GM21390 (cell line): ENCODE measurements around the gene UGT1A6.
"Not testable (repeated sequence)": the region's sequence is repeated elsewhere in the genome, so short reads cannot be mapped to it uniquely, and the experiment has no call there.

ENCODE experiments used
- ATAC-seq: cut with Tn5 transposase; IDR thresholded peaks from one replicate; pipeline ENCODE4 v1.9.1; 2021; ENCODE audit not compliant: unreplicated experiment

Gene UGT1A6

DNA sequence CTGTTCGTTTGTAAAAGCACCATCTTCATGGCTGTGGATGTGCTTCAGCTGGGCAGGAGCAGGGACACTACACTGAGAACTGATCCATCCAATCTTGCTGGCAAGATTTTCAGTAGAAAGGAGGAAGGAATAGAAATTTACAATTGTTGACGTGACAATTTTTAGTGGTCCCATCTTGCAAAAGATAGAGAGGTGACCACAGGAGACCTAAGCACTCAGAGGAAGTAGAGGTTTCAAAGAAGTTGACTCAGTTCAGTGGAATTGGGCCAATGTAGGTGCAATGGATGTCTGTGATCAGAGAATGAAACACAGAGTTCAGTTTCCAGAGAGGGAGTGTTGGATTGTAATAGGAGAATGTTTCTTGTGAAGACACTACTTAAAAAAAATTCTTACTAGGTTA, 21.4 kb downstream of the UGT1A6 start:
- no peak for ATAC-seq

DNA sequence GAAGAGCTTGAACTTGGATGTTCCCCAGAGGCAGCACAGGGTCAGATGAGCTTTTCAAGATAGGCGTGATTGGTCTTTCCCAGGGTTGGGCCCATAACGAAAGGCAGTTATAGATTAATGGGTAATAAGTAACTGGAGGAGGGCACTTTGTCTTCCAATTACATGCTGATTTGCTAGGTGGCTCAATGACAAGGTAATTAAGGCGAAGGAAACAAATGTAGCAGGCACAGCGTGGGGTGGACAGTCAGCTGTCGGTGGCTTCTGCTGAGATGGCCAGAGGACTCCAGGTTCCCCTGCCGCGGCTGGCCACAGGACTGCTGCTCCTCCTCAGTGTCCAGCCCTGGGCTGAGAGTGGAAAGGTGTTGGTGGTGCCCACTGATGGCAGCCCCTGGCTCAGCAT, 25.9 kb downstream of the UGT1A6 start, which contains the start of gene UGT1A4:
Gene UGT1A4 (plus strand): TSS at position 185 of the 400 bp plus-strand sequence. CDS start 85 bp downstream, at position 270.
- ATAC-seq = no peak

DNA sequence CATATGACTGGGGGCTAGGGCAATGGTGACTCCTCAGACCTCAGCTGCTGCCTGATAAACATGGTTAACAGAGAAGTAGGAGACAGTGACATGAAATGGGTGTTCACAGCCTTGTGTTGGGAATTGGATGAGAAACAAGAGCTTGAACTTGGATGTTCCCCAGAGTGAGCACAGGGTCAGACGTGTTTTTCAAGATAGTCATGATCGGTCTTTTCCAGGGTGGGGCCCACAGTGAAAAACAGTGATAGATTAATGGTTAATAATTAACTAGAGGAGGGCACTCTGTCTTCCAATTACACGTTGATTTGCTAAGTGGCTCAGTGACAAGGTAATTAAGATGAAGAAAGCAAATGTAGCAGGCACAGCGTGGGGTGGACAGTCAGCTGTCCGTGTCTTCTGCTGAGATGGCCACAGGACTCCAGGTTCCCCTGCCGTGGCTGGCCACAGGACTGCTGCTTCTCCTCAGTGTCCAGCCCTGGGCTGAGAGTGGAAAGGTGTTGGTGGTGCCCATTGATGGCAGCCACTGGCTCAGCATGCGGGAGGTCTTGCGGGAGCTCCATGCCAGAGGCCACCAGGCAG, 36.1 kb downstream of the UGT1A6 start, which contains the start of gene UGT1A3:
Gene UGT1A3 (plus strand): TSS at position 320 of the 579 bp plus-strand sequence. CDS start 85 bp downstream, at position 405.
- no peak for ATAC-seq

DNA sequence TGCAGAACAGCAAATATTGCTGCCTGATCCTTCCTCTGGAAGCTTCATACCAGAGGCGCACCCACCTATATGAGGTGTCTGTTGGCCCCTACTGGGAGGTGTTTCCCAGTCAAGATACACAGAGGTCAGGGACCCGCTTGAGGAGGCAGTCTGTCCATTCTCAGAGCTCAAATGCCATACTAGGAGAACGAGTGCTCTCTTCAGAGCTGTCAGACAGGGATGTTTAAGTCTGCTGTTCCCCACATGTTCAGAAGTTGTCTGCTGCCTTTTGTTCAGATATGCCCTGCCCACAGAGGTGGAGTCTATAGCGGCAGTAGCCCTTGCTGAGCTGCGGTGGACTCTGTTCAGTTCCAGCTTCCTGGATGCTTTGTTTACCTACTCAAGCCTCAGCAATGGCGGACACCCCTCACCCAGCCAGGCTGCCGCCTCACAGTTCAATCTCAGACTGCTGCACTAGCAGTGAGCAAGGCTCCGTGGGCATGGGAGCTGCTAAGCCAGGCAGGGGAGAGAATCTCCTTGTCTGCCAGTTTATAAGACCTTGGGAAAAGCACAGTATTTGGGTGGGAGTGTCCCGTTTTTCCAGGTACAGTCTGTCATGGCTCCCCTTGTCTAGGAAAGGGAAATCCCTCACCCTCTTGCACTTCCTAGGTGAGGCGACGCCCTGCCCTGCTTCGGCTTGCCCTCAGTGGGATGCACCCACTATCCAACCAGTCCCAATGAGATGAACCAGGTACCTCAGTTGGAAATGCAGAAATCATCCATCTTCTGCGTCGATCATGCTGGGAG, 44.4 kb downstream of the UGT1A6 start:
- ATAC-seq = not testable (repeated sequence)

DNA sequence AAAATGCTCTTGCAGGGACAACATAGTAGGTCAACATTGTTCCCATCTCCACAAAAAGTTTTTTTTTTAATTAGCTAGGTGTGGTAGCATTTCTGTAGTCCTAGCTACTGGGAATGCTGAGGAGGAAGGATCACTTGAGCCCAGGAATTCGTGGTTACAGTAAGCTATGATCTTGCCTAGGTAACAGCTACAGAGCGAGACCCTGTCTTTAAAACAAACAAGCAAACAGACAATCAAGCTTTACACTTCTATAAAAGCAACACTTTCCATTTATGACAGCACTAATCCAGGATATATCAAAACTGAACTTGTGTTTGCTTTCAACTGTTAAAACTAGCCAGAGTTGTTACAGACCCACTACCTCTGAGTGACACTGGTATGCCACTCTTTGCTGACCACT, 48.2 kb downstream of the UGT1A6 start:
- ATAC-seq = no peak

DNA sequence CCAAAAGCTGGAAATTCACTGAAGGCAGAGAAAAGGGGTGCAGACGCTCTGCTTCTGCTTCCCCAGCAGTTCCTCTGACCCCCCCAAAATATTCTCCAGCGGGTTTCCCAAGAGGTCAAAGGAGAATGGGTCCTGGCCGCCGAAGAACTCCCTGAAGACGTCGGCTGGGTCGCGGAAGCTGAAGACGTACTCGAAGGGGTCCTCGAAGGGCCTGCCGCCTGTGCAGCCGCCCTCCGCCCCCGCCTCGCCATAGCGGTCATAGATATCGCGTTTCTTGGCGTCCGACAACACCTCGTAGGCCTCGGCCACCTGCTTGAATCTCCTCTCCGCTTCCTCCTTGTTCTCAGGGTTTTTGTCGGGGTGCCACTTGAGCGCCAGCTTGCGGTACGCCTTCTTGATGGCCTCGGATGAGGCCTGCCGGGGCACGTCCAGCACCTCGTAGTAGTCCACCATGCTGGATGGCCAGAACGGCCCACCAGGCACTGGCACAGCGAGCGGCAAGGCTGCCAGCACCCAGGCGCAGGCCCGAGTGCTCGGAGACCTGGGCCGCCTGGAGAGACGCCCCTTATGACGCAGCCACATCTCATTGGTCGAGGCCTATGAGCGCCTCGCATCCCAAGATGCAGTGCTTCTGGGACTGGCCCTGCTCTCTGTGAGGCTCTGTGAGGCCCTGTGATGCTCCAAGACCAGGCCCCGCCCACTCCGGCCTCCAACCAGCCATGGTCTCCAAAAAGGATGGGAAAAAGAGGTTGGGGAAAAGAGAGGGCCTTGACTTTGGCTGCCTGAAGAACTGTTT, 51.0 kb downstream of the UGT1A6 start:
- ATAC-seq = no peak

DNA sequence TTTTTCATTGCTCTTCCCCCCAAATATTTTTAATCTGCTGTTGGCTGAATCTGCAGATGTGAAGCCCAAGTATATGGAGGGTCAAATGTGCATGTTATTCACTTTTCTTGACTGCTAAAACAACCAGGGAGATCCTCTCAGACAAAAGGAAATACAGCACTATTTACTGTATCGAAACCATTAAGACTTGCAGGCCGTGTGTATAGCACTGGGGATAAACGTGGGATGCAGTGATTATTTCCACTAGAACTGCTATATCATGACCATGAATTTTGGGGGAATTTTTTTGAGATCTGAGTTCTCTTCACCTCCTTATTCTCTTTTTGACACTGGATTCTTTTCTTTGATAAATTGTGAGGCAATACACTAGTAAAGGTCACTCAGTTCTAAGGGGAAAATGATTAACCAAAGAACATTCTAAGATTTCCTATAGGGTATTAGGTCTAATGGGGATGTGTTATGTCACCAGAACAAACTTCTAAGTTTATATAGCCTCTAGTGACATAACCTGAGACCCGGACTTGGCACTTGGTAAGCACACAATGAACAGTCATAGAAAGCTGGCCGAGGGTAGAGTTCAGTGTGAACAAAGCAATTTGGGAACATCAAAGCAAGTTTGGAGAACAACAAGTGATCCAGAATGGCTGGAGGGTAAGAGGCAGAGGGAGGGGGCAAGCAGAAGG, 52.5 kb downstream of the UGT1A6 start:
- no peak for ATAC-seq

DNA sequence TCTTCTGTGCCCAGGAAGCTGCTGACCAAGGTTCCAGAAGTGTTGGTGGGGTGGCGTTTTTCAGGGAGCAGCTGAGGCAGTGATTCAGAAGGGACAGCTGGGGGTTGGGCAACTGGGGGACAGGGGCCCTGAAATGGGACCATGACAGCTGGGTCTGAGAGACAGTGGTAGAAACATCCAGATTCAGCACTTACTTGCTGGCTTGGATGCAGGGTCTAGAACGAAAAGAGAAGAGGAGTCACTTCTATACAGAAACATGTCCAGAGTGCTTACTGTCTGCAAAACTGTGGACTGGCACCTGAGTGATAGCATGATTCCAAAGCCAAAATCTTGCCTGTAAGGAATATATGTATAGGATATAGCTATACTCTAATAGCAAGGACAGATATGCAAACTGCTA, 53.1 kb downstream of the UGT1A6 start:
- not testable (repeated sequence) for ATAC-seq

DNA sequence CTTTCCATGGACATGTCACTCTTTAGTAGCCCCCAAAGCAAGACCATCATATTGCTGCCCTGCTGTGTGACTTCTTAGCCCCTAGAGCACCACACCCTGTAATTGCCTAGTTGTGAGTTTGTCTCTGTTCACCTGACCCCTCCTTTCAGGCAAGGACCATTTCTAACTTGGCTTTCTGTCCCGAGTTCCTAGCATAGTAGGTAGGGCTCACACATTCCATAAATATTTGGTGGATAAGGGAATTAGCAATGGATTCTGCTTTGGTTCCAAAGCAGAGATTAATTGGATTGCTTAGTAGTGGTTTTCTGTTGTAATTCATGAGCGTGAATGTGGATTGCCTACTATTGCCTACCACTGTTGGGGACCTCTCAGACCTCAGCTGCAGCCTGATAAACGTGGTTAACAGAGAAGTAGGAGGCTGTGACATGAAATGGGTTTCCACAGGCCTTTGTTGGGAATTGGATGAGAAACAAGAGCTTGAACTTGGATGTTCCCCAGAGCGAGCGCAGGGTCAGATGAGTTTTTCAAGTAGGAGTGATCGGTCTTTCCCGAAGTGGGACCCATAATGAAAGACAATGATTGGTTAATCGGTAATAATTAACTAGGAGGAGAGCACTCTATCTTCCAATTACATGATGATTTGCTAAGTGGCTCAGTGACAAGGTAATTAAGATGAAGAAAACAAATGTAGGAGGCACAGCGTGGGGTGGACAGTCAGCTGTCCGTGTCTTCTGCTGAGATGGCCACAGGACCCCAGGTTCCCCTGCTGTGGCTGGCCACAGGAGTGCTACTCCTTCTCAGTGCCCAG, 54.0 kb downstream of the UGT1A6 start:
- ATAC-seq = no peak

DNA sequence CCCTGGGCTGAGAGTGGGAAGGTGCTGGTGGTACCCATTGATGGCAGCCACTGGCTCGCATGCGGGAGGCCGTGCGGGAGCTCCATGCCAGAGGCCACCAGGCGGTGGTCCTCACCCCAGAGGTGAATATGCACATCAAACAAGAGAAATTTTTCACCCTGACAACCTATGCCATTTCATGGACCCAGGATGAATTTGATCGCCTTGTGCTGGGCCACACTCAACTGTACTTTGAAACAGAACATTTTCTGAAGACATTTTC, 54.5 kb downstream of the UGT1A6 start:
- ATAC-seq = no peak

DNA sequence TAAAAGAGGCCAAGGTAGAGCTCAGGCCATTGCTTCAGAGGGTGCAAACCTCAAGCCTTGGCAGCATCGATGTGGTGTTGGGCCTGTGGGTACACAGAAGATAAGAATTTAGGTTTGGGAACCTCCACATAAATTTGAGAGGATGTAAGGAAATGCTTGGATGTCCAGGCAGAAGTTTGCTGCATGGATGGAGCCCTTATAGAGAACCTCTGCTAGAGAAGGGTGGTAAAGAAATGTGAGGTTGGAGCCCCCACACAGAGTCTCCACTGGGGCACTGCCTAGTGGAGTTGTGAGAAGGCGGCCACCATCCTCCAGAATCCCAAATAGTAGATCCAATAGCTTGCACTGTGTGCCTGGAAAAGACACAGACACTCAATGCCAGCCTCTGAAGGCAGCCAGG, 58.0 kb downstream of the UGT1A6 start:
- ATAC-seq = not testable (repeated sequence)

DNA sequence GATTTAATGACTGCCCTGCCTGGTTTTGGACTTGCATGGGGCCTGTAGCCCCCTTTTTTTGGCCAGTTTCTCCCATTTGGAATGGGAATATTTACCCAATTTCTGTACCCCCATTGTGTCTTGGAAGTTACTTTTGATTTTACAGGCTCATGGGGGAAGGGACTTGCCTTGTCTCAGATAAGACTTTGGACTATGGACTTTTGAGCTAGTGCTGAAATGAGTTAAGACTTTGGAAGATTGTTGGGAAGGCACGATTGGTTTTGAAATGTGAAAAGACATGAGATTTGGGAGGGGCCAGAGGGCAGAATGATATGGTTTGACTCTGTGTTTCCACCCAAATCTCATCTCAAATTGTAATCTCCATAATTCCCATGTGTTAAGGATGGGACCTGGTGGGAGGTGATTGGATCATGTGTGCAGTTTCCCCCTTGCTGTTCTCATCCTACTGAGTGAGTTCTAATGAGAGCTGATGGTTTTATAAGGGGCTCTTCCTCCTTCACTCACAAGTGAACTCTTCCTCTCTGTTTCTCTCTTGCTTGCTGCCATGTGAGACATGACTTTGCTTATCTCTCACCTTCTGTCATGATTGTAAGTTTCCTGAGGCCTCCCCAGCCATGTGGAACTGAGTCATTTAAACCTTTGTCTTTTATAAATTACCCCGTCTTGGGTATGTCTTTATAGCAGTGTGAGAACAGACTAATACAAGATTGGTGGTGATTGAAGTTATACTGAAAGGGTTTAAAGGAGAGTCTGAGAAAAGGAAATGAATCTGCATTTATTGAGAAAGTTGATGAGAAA, 58.7 kb downstream of the UGT1A6 start:
- ATAC-seq = not testable (repeated sequence)

DNA sequence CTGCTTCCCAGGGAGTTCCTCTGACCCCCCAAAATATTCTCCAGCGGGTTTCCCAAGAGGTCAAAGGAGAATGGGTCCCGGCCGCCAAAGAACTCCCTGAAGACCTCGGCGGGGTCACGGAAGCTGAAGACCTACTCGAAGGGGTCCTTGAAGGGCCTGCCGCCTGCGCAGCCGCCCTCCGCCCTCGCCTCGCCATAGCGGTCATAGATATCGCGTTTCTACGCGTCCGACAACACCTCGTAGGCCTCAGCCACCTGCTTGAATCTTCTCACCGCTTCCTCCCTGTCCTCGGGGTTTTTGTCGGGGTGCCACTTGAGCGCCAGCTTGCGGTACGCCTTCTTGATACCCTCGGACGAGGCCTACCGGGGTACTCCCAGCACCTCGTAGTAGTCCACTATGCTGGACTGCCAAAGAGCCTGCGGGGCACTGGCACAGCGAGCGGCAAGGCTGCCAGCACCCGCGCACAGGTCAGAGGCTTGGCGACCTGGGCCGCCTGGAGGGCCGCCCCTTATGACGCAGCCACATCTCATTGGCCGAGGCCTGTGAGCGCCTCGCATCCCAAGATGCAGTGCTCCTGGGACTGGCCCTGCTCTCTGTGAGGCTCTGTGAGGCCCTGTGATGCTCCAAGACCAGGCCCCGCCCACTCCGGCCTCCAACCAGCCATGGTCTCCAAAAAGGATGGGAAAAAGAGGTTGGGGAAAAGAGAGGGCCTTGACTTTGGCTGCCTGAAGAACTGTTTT, 62.4 kb downstream of the UGT1A6 start:
- ATAC-seq = no peak

DNA sequence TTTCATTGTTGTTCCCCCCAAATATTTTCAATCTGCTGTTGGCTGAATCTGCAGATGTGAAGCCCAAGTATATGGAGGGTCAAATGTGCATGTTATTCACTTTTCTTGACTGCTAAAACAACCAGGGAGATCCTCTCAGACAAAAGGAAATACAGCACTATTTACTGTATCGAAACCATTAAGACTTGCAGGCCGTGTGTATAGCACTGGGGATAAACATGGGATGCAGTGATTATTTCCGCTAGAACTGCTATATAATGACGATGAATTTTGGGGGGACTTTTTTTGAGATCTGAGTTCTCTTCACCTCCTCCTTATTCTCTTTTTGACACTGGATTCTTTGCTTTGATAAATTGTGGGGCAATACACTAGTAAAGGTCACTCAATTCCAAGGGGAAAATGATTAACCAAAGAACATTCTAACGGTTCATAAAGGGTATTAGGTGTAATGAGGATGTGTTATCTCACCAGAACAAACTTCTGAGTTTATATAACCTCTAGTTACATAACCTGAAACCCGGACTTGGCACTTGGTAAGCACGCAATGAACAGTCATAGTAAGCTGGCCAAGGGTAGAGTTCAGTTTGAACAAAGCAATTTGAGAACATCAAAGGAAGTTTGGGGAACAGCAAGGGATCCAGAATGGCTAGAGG, 63.9 kb downstream of the UGT1A6 start:
- no peak for ATAC-seq

DNA sequence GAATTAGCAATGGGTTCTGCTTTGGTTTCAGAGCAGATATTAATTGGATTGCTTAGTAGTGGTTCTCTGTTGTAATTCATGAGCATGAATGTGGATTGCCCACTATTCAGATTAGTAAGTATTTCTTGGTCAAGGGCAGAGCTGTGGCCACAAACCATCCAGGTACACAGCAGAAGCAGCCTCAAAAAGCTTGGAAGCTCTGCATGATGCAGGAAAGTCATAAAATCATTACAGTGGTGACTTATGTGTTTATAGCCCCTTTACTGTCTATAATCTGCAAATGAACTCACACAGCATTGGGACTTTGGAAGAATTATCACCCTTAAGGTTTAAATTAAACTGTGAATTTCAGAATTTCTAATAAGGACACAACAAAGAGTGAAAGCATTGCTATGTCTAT, 65.5 kb downstream of the UGT1A6 start:
- ATAC-seq = no peak

DNA sequence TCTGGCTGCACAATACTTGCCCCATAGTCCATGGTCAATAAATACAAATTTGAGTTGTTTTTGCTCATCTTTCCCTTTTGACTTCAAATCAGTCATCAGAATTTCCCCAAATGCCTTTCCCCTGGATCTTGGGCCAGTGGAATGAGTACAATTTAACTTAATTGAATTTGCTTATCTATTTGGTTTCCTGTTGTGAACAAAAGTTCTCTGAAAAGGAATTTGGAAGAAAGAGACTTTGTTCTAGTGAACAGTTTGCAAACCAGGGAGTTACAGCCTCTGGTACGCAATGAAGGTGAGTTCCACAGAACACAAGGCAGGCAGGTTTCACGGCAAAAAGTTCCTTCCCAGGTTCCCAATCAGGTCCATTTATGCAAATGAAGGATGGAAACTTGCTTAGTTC, 66.2 kb downstream of the UGT1A6 start:
- ATAC-seq = no peak

DNA sequence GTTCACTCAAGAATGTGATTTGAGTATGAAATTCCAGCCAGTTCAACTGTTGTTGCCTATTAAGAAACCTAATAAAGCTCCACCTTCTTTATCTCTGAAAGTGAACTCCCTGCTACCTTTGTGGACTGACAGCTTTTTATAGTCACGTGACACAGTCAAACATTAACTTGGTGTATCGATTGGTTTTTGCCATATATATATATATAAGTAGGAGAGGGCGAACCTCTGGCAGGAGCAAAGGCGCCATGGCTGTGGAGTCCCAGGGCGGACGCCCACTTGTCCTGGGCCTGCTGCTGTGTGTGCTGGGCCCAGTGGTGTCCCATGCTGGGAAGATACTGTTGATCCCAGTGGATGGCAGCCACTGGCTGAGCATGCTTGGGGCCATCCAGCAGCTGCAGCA, 67.4 kb downstream of the UGT1A6 start, which contains the start of gene UGT1A1:
Gene UGT1A1 (plus strand): TSS at position 228 of the 400 bp plus-strand sequence. CDS start 18 bp downstream, at position 246.
- no peak for ATAC-seq

DNA sequence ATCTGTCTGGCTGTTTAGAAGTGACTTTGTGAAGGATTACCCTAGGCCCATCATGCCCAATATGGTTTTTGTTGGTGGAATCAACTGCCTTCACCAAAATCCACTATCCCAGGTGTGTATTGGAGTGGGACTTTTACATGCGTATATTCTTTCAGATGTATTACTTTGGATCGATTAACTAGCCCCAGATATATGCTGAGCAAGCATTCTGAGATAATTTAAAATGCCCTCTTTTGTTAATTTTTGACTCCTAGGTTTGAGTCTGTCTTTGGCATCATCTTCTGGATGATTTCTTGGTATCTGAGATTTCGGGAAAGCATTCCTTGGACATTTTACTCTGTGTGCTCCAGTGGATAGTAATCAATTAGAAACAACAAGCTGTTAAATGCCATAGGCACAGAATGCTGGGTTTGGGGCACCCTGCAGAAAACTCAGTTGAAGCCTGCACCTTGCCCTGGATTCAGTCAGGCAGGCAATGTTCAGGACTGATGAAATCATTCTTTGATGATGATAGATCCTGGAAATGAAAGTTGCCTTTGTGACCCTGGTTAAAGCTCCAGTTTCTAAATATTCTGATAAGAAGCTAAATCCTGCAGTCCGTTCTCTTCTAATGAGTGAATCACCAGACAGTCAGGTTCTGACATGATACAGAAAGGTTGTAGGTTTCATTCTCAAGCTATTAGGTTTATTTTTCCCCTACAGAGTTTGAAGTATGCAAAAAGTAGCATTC, 68.5 kb downstream of the UGT1A6 start:
- ATAC-seq = no peak
